DOHH2 (cell line): Measurements from ENCODE around the gene YIPF3.

ENCODE experiments used
- CTCF ChIP-seq: fragments of 200-600 bp; sonication (generic); IDR thresholded peaks from one replicate; pipeline ENCODE4 v1.5.1; 2014; ENCODE audit warnings: antibody characterized with exemption, mild to moderate bottlenecking, low read depth, low read length; ENCODE audit not compliant: poor library complexity, severe bottlenecking
- EZH2phosphoT487 ChIP-seq: fragments of 200-600 bp; sonication (generic); IDR thresholded peaks from 2 replicates; pipeline ENCODE4 v1.6.1; 2017; ENCODE audit warnings: borderline replicate concordance, mild to moderate bottlenecking, antibody characterized with exemption, low read length, moderate library complexity, mixed read lengths

DNA sequence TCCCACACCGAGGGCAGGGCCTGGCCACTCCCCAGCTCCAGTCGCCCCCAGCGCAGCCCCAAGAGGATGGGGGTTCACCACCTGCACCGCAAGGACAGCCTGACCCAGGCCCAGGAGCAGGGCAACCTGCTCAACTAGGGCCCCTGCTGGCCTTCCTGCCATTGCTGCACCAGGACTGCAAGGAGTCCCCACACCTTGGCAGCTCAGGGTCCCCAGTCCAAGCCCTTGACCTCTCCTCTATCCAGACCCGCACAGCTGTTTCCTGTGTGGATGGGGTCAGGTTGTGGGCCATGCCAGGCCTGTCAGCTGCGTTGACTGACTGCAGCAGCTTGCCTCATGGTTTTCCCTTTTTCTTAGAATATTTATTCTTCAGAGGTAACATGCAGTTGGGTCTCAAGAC is 11.0 kb downstream of the YIPF3 start:
- no peak for TF ChIP-seq CTCF
- TF ChIP-seq EZH2phosphoT487 = no peak
